OCI-LY1 (cell line): ENCODE data around the gene DYRK1B.
A peak's percentile ranks its signal among the peaks of the same experiment; 100 is the strongest.

Source experiments
- H2AFZ ChIP-seq: fragments of 200-600 bp; sonication (generic), shearing (Covaris generic); 2 replicates; pipeline ENCODE4 v1.6.0; 2014; ENCODE audit warnings: antibody characterized with exemption, mild to moderate bottlenecking, low read length
- H3F3A ChIP-seq: fragments of 200-600 bp; sonication (generic), shearing (Covaris generic); 2 replicates; pipeline ENCODE4 v1.6.0; 2014; ENCODE audit warnings: mild to moderate bottlenecking, antibody characterized with exemption, low read length, moderate library complexity; ENCODE audit not compliant: insufficient read depth
- H3K27ac ChIP-seq: fragments of 200-600 bp; sonication (generic); 2 replicates; pipeline ENCODE4 v1.5.1; 2014; ENCODE audit warnings: low read length, mixed run types, mild to moderate bottlenecking, low read depth; ENCODE audit not compliant: poor library complexity, severe bottlenecking
- H3K27me3 ChIP-seq: fragments of 200-600 bp; sonication (generic); 2 replicates; pipeline ENCODE4 v1.6.0; 2014; ENCODE audit warnings: antibody characterized with exemption, mild to moderate bottlenecking, low read length, moderate library complexity; ENCODE audit not compliant: insufficient read depth
- H3K36me3 ChIP-seq: fragments of 200-600 bp; sonication (generic); 2 replicates; pipeline ENCODE4 v1.6.1; 2014; ENCODE audit warnings: mild to moderate bottlenecking, antibody characterized with exemption, low read length, moderate library complexity, mixed read lengths; ENCODE audit not compliant: insufficient read depth
- H3K4me1 ChIP-seq: fragments of 200-600 bp; sonication (generic); 2 replicates; pipeline ENCODE4 v1.5.1; 2014; ENCODE audit warnings: mild to moderate bottlenecking, low read length, moderate library complexity; ENCODE audit not compliant: insufficient read depth, severe bottlenecking
- H3K4me2 ChIP-seq: fragments of 200-600 bp; sonication (generic), shearing (Covaris generic); 2 replicates; pipeline ENCODE4 v1.6.1; 2014; ENCODE audit warnings: low read length
- H3K4me3 ChIP-seq: fragments of 200-600 bp; sonication (generic); 2 replicates; pipeline ENCODE4 v1.5.1; 2014; ENCODE audit warnings: low read length, low read depth, mild to moderate bottlenecking, mixed read lengths; ENCODE audit not compliant: poor library complexity, severe bottlenecking
- H3K79me2 ChIP-seq: fragments of 200-600 bp; shearing (Covaris generic); 2 replicates; pipeline ENCODE4 v1.6.1; 2016; ENCODE audit warnings: mixed run types, low read length, mixed read lengths; ENCODE audit not compliant: insufficient read depth
- H3K9ac ChIP-seq: fragments of 200-600 bp; sonication (generic), shearing (Covaris generic); 2 replicates; pipeline ENCODE4 v1.6.1; 2014; ENCODE audit warnings: mild to moderate bottlenecking, low read length, mixed read lengths
- H3K9me2 ChIP-seq: fragments of 200-600 bp; sonication (generic), shearing (Covaris generic); 2 replicates; pipeline ENCODE4 v1.6.1; 2014; ENCODE audit warnings: low read depth, mild to moderate bottlenecking, low read length, mixed read lengths
- H3K9me3 ChIP-seq: fragments of 200-600 bp; shearing (Covaris generic); 2 replicates; pipeline ENCODE4 v1.6.1; 2014; ENCODE audit warnings: low read length, mixed read lengths
- H4K20me1 ChIP-seq: fragments of 200-600 bp; sonication (generic), shearing (Covaris generic); 2 replicates; pipeline ENCODE4 v1.6.0; 2016; ENCODE audit warnings: mild to moderate bottlenecking, low read length; ENCODE audit not compliant: insufficient read depth
- CTCF ChIP-seq: fragments of 200-600 bp; sonication (generic), shearing (Covaris generic); IDR thresholded peaks from 2 replicates; pipeline ENCODE4 v1.5.1; 2017; ENCODE audit warnings: mild to moderate bottlenecking, antibody characterized with exemption, low read length, moderate library complexity, mixed read lengths
- EZH2 ChIP-seq: fragments of 200-600 bp; sonication (generic), shearing (Covaris generic); IDR thresholded peaks from 2 replicates; pipeline ENCODE4 v1.8.0; 2017; ENCODE audit warnings: borderline replicate concordance, mixed run types, mild to moderate bottlenecking, antibody characterized with exemption, low read length, moderate library complexity, mixed read lengths

The DYRK1B gene

GRCh38 chr19:39828654-39829032 lies 5.3 kb downstream of the DYRK1B start:
- Histone ChIP-seq H3K9me2 (no peaks in the 10 kb centered on the region), H3K4me3 (no peak overlapping the region), H3K27me3 (no peaks in the 10 kb centered on the region), H3K9me3 (no peaks in the 10 kb centered on the region), H3K4me1 (peaks cover 11% of the 10 kb centered on the region), H4K20me1 (no peaks in the 10 kb centered on the region), H3K4me2 (no peak overlapping the region), H3K27ac (peak overlapping the region; percentile 26), H3K79me2 (no peaks in the 10 kb centered on the region), H2AFZ (no peak overlapping the region), H3K9ac (no peak overlapping the region), H3K36me3 (peaks cover 67% of the 10 kb centered on the region), H3F3A (no peaks in the 10 kb centered on the region)
- TF ChIP-seq CTCF, result no peak
- TF ChIP-seq EZH2, result no peak

GRCh38 chr19:39828015-39828653 lies 5.8 kb downstream of the DYRK1B start:
- Histone ChIP-seq H3K36me3 (peaks cover 67% of the 10 kb centered on the region), H4K20me1 (no peaks in the 10 kb centered on the region), H3K9ac (no peak overlapping the region), H2AFZ (no peak overlapping the region), H3K9me3 (no peaks in the 10 kb centered on the region), H3K4me1 (peaks cover 11% of the 10 kb centered on the region), H3K27me3 (no peaks in the 10 kb centered on the region), H3K4me2 (no peak overlapping the region), H3K4me3 (no peak overlapping the region), H3K27ac (no peak overlapping the region), H3K9me2 (no peaks in the 10 kb centered on the region), H3K79me2 (no peaks in the 10 kb centered on the region), H3F3A (no peaks in the 10 kb centered on the region)
- TF ChIP-seq EZH2 (no peak), CTCF (no peak)

- H3K9me3 ChIP-seq, result no peaks in the 10 kb centered on the region
- H3K36me3 ChIP-seq, result peaks cover 67% of the 10 kb centered on the region
- no peaks in the 10 kb centered on the region for H3K79me2 ChIP-seq
- no peak overlapping the region for H3K27ac ChIP-seq
- no peaks in the 10 kb centered on the region for H4K20me1 ChIP-seq
- no peaks in the 10 kb centered on the region for H3K27me3 ChIP-seq
- no peak overlapping the region for H3K4me3 ChIP-seq
- H3K9me2 ChIP-seq, result no peaks in the 10 kb centered on the region
- H3K4me1 ChIP-seq, result peaks cover 7% of the 10 kb centered on the region
- H2AFZ ChIP-seq, result no peak overlapping the region
- TF ChIP-seq EZH2 (no peak), CTCF (no peak)
- no peak overlapping the region for H3K4me2 ChIP-seq
- no peak overlapping the region for H3K9ac ChIP-seq
- H3F3A ChIP-seq, result no peaks in the 10 kb centered on the region
Measured at GRCh38 chr19:39827216-39827615, 6.7 kb downstream of the DYRK1B start.
